GM12878 (cell line): Measurements from ENCODE around the gene CSMD2. TPM values are rescaled to one million over a fixed set of nuclear protein-coding genes. Genes with fewer than 3 reads are reported as not detected.

Source experiments
- ATAC-seq: fragments of 200-7000 bp; cut with Tn5 transposase; 3 replicates; pipeline ENCODE4 v1.9.1; 2020; ENCODE audit warnings: mild to moderate bottlenecking, moderate library complexity
- BruUV-seq: library from RNA; stranded (reverse); fragments of 400-500 nt; replicated peaks from 2 replicates; lab custom pipeline; 2021; lab: Mats Ljungman, UMichigan
- CTCF ChIA-PET: fragments of 300-600 bp; sonication (Branson Sonifier 250); formaldehyde crosslinking; extraction: SDS; loops from one replicate; lab custom pipeline; 2021; ENCODE audit warnings: inconsistent platforms; lab: Yijun Ruan, JAX
- POLR2A ChIA-PET: fragments of 350-600 bp; formaldehyde crosslinking; extraction: SDS; loops from one replicate; lab custom pipeline; 2021; ENCODE audit warnings: inconsistent platforms; lab: Charles Lee
- RAD21 ChIA-PET: fragments of 300-600 bp; sonication (Branson Sonifier 250); formaldehyde crosslinking; loops from one replicate; lab custom pipeline; 2023; ENCODE audit warnings: antibody characterized with exemption; ENCODE audit not compliant: unreplicated experiment; lab: Charles Lee
- SMC1A ChIA-PET: fragments of 300-600 bp; sonication (Branson Sonifier 250); formaldehyde crosslinking; loops from one replicate; lab custom pipeline; 2023; ENCODE audit not compliant: unreplicated experiment, uncharacterized antibody; lab: Charles Lee
- DNase-seq: peaks from one replicate; pipeline ENCODE4 v3.0.0-alpha.2; 2011; ENCODE audit warnings: low read depth, low spot score
- FAIRE-seq: peaks from 3 replicates; lab custom pipeline; 2011; peaks lifted over from hg19 to GRCh38; lab: Jason Lieb, UNC
- H2AFZ ChIP-seq: 2 replicates; pipeline ENCODE4 v1.6.0; 2011; ENCODE audit warnings: low read depth, low read length, control low read depth; ENCODE audit not compliant: control insufficient read depth
- H3K27ac ChIP-seq: 2 replicates; pipeline ENCODE4 v1.5.1; 2011; ENCODE audit warnings: control low read depth; ENCODE audit not compliant: control insufficient read depth, insufficient read depth
- H3K27me3 ChIP-seq, 2 experiments: replicated peaks in 1 of 2; 2 replicates each; pipeline versions ENCODE4 v1.6.0 to v1.6.1; 2011; ENCODE audit warnings: low read length in 1 of 2; ENCODE audit not compliant: control insufficient read depth in 2 of 2, insufficient read depth in 2 of 2
- H3K36me3 ChIP-seq, 2 experiments: 2 replicates each; pipeline ENCODE4 v1.5.1; 2011; ENCODE audit warnings: low read length in 1 of 2; ENCODE audit not compliant: control insufficient read depth in 2 of 2, insufficient read depth in 2 of 2
- H3K4me1 ChIP-seq: 2 replicates; pipeline ENCODE4 v1.6.1; 2011; ENCODE audit warnings: mild to moderate bottlenecking, low read length, moderate library complexity, mixed read lengths; ENCODE audit not compliant: control insufficient read depth, insufficient read depth
- H3K4me2 ChIP-seq: 2 replicates; pipeline ENCODE4 v1.6.0; 2011; ENCODE audit warnings: control low read depth; ENCODE audit not compliant: control insufficient read depth, insufficient read depth
- H3K4me3 ChIP-seq: fragments of 200-600 bp; sonication (generic); 2 replicates; pipeline ENCODE4 v1.5.1; 2016
- H3K79me2 ChIP-seq: 2 replicates; pipeline ENCODE4 v1.6.0; 2011; ENCODE audit warnings: low read length; ENCODE audit not compliant: control insufficient read depth, insufficient read depth
- H3K9ac ChIP-seq: 2 replicates; pipeline ENCODE4 v1.8.0; 2011; ENCODE audit warnings: low read length, control low read depth, mixed read lengths; ENCODE audit not compliant: control insufficient read depth, insufficient read depth
- H3K9me3 ChIP-seq: replicated peaks from 3 replicates; pipeline ENCODE4 v1.5.1; 2011; ENCODE audit warnings: mild to moderate bottlenecking, low read length; ENCODE audit not compliant: control insufficient read depth, insufficient read depth
- H4K20me1 ChIP-seq: 2 replicates; pipeline ENCODE4 v1.6.0; 2011; ENCODE audit not compliant: control insufficient read depth, insufficient read depth
- BCL11A ChIP-seq: IDR thresholded peaks from 2 replicates; pipeline ENCODE4 v1.6.1; 2011; ENCODE audit warnings: low read depth, low read length
- BHLHE40 ChIP-seq, 2 experiments: fragments of 450-650 bp in 1 of 2; IDR thresholded peaks; 2 replicates each; pipeline ENCODE4 v1.6.1; 2011 to 2017; ENCODE audit warnings: low read depth in 2 of 2, borderline replicate concordance in 1 of 2, improper control_type of control experiment in 1 of 2, low read length in 1 of 2, mild to moderate bottlenecking in 1 of 2
- CBFB ChIP-seq: IDR thresholded peaks from 2 replicates; pipeline ENCODE4 v1.6.1; 2016; ENCODE audit warnings: antibody characterized with exemption, low read depth
- CHD2 ChIP-seq: IDR thresholded peaks from 2 replicates; pipeline ENCODE4 v1.6.1; 2011; ENCODE audit warnings: low read depth, low read length, improper control_type of control experiment, borderline replicate concordance
- FOXM1 ChIP-seq: IDR thresholded peaks from 2 replicates; pipeline ENCODE4 v1.6.1; 2012; ENCODE audit warnings: low read depth, mild to moderate bottlenecking, inconsistent platforms, low read length, moderate library complexity
- GATAD2B ChIP-seq: fragments of 450-650 bp; conservative IDR thresholded peaks from 2 replicates; pipeline ENCODE4 v1.6.1; 2017; ENCODE audit warnings: low read depth, mild to moderate bottlenecking, moderate library complexity
- NFXL1 ChIP-seq: fragments of 450-650 bp; IDR thresholded peaks from 2 replicates; pipeline ENCODE4 v1.6.1; 2017; ENCODE audit warnings: antibody characterized with exemption, mild to moderate bottlenecking, borderline replicate concordance
- NRF1 ChIP-seq: conservative IDR thresholded peaks from 2 replicates; pipeline ENCODE4 v1.6.1; 2011; ENCODE audit warnings: mild to moderate bottlenecking, low read depth, low read length, improper control_type of control experiment
- RAD21 ChIP-seq: IDR thresholded peaks from 2 replicates; pipeline ENCODE4 v1.6.1; 2011; ENCODE audit warnings: mild to moderate bottlenecking, low read depth, low read length, moderate library complexity; ENCODE audit not compliant: insufficient read depth
- WRNIP1 ChIP-seq: IDR thresholded peaks from 2 replicates; pipeline ENCODE4 v1.6.1; 2011; ENCODE audit warnings: low read depth, low read length, improper control_type of control experiment, borderline replicate concordance
- WGBS: methylation state at CpG from one replicate; pipeline ENCODE4 v1.1.6; 2016; ENCODE audit warnings: low lambda C conversion rate; ENCODE audit not compliant: insufficient replicate concordance, insufficient coverage; ENCODE audit errors: missing lambda C conversion rate; 5-methylcytosine and 5-hydroxymethylcytosine counted together
- in situ Hi-C: fragments of 300-500 bp; cut with MboI; formaldehyde crosslinking; loops from 9 replicates; pipeline ENCODE4 v1.14.3; 2018; ENCODE audit warnings: mixed read lengths
- intact Hi-C: fragments of 100-400 bp; cut with micrococcal nuclease; formaldehyde crosslinking; loops from one replicate; pipeline ENCODE4 v1.14.2; 2022; ENCODE audit not compliant: unreplicated experiment
- polyA plus RNA-seq, 11 experiments: library from polyadenylated mRNA; depleted of rRNA in 4 of 11; unstranded in 6 of 11; stranded (reverse) in 5 of 11; fragments of >200 nt; fragmentation: Nextera tagmentation in 4 of 11; fragmentation: Illumina TruSeq in 1 of 11; extraction: Ambion mirVana in 4 of 11; extraction: Trizol in 1 of 11; gene quantifications; 1 replicate in 1 of 11; 2 replicates in 10 of 11; pipeline versions ENCODE4 v1.2.1 to v1.2.3, GENCODE V29; 2011 to 2016; ENCODE audit warnings: inconsistent platforms in 2 of 11, missing spikeins in 2 of 11, low read depth in 1 of 11
- total RNA-seq, 4 experiments: library from RNA; depleted of rRNA in 3 of 4; stranded (reverse); fragments of >200 nt in 3 of 4; fragmentation: Illumina TruSeq in 1 of 4; extraction: Trizol in 1 of 4; gene quantifications; 2 replicates each; pipeline versions ENCODE4 v1.2.1 to v1.2.3, GENCODE V29; 2013 to 2021
- TF ChIP-seq, protein P1 (sequence below): IDR thresholded peaks from 2 replicates; pipeline ENCODE4 v1.6.1; 2011; ENCODE audit warnings: low read depth, mild to moderate bottlenecking, low read length, moderate library complexity, borderline replicate concordance; ENCODE audit errors: extremely low read depth
- TF ChIP-seq, protein P2 (sequence below): fragments of 450-650 bp; formaldehyde crosslinking; IDR thresholded peaks from 2 replicates; pipeline ENCODE4 v1.4.0; 2022; ENCODE audit warnings: mild to moderate bottlenecking, moderate library complexity
- TF ChIP-seq, protein P3 (sequence below): IDR thresholded peaks from 2 replicates; pipeline ENCODE4 v1.6.1; 2012; ENCODE audit warnings: low read depth, low read length, improper control_type of control experiment
- TF ChIP-seq, protein P4 (sequence below): fragments of 450-650 bp; IDR thresholded peaks from 2 replicates; pipeline ENCODE4 v1.6.1; 2016; ENCODE audit warnings: mild to moderate bottlenecking, moderate library complexity, borderline replicate concordance

CSMD2 gene
- total and polyA plus RNA-seq, 10 of the 15 experiments (the other 5 are each of a cell fraction or from before 2014, with no cell fraction given): under 0.01 TPM; not detected in 9

DNA sequence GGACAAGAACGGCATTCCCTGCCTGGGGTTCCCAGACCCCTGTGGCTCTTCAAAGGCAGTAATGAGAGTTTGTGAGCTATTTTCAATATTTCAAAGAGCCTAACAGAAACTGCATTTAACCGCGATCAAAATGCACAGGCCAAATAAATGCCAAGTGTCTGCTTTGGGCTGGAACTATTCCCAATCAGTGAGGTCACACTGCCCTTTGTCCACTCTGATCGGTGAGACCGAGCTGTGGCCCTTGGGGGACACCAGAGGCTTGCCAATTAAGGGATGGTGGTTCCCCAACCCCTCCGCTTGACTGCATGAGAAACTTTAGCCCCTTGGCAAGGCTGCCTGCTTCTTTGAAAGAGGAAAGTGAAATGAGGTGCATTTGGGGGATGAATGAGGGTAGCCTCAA lies 20.3 kb downstream of the CSMD2 start (continued):
- TF ChIP-seq FOXM1: no peak
- TF ChIP-seq CHD2: no peak
- TF ChIP-seq, protein P1, sequence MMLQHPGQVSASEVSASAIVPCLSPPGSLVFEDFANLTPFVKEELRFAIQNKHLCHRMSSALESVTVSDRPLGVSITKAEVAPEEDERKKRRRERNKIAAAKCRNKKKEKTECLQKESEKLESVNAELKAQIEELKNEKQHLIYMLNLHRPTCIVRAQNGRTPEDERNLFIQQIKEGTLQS: no peak
- TF ChIP-seq, protein P2, sequence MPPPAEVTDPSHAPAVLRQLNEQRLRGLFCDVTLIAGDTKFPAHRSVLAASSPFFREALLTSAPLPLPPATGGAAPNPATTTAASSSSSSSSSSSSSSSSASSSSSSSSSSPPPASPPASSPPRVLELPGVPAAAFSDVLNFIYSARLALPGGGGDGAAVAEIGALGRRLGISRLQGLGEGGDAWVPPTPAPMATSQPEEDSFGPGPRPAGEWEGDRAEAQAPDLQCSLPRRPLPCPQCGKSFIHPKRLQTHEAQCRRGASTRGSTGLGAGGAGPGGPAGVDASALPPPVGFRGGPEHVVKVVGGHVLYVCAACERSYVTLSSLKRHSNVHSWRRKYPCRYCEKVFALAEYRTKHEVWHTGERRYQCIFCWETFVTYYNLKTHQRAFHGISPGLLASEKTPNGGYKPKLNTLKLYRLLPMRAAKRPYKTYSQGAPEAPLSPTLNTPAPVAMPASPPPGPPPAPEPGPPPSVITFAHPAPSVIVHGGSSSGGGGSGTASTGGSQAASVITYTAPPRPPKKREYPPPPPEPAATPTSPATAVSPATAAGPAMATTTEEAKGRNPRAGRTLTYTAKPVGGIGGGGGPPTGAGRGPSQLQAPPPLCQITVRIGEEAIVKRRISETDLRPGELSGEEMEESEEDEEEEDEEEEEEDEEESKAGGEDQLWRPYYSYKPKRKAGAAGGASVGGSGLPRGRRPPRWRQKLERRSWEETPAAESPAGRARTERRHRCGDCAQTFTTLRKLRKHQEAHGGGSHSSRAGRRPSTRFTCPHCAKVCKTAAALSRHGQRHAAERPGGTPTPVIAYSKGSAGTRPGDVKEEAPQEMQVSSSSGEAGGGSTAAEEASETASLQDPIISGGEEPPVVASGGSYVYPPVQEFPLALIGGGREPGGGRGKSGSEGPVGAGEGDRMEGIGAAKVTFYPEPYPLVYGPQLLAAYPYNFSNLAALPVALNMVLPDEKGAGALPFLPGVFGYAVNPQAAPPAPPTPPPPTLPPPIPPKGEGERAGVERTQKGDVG (CRISPR knock-in tag): no peak

DNA sequence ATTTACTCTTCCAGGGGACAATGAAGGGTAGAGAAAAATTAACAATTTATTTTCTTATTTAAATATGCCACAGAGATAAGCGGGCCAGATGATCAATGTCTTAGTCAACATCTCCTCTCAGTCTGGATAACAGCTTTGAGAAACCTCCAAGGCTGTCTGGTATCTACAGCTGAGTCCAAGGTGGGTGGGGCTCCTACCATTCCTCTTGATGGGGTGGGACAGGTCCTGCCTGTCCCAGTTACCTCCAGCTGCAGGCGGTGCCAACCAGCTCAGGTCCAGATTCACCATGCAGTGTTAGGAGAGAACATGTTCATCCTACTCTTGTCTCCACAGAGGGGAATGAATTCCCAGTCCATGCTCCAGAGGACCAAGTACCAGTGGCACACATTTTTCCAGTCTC lies 21.1 kb downstream of the CSMD2 start:
- no TSS peak for BruUV-seq
- DNase-seq: no peak
- H3K36me3 ChIP-seq: no peaks in the 10 kb centered on the region
- H3K4me1 ChIP-seq: peaks cover 5% of the 10 kb centered on the region
- 0 out of 2 replicates have a peak, but pooled peaks cover 2% of the 10 kb centered on the region for H4K20me1 ChIP-seq
- no peaks in the 10 kb centered on the region for H3K27me3 ChIP-seq
- ChIA-PET POLR2A (no interaction called here), CTCF (no interaction called here), SMC1A (no interaction called here), RAD21 (no interaction called here)
- H3K9me3 ChIP-seq: no peaks in the 10 kb centered on the region
- ATAC-seq: no peak
- in situ Hi-C loops (no loop called here), intact Hi-C loops (no loop called here)
- H3K27ac ChIP-seq: no peak overlapping the region
- H2AFZ ChIP-seq: no peak overlapping the region
- no peak for FAIRE-seq
- H3K79me2 ChIP-seq: no peaks in the 10 kb centered on the region
- 6% methylated on average over 2 of the region's 2 CpGs for WGBS
- H3K9ac ChIP-seq: no peak overlapping the region
- no peak overlapping the region for H3K4me2 ChIP-seq
- no peak overlapping the region for H3K4me3 ChIP-seq
- TF ChIP-seq NRF1 (no peak), BCL11A (no peak), WRNIP1 (no peak), RAD21 (no peak), NFXL1 (no peak), CBFB (no peak), BHLHE40 (IDR thresholded peaks at IDR 0.05; ENCODE audit: borderline replicate concordance in 1 of 2, low read depth in 2 of 2, low read length in 1 of 2) (no peak), GATAD2B (no peak)
- TF ChIP-seq, protein P3, sequence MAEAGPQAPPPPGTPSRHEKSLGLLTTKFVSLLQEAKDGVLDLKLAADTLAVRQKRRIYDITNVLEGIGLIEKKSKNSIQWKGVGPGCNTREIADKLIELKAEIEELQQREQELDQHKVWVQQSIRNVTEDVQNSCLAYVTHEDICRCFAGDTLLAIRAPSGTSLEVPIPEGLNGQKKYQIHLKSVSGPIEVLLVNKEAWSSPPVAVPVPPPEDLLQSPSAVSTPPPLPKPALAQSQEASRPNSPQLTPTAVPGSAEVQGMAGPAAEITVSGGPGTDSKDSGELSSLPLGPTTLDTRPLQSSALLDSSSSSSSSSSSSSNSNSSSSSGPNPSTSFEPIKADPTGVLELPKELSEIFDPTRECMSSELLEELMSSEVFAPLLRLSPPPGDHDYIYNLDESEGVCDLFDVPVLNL: no peak
- TF ChIP-seq, protein P4, sequence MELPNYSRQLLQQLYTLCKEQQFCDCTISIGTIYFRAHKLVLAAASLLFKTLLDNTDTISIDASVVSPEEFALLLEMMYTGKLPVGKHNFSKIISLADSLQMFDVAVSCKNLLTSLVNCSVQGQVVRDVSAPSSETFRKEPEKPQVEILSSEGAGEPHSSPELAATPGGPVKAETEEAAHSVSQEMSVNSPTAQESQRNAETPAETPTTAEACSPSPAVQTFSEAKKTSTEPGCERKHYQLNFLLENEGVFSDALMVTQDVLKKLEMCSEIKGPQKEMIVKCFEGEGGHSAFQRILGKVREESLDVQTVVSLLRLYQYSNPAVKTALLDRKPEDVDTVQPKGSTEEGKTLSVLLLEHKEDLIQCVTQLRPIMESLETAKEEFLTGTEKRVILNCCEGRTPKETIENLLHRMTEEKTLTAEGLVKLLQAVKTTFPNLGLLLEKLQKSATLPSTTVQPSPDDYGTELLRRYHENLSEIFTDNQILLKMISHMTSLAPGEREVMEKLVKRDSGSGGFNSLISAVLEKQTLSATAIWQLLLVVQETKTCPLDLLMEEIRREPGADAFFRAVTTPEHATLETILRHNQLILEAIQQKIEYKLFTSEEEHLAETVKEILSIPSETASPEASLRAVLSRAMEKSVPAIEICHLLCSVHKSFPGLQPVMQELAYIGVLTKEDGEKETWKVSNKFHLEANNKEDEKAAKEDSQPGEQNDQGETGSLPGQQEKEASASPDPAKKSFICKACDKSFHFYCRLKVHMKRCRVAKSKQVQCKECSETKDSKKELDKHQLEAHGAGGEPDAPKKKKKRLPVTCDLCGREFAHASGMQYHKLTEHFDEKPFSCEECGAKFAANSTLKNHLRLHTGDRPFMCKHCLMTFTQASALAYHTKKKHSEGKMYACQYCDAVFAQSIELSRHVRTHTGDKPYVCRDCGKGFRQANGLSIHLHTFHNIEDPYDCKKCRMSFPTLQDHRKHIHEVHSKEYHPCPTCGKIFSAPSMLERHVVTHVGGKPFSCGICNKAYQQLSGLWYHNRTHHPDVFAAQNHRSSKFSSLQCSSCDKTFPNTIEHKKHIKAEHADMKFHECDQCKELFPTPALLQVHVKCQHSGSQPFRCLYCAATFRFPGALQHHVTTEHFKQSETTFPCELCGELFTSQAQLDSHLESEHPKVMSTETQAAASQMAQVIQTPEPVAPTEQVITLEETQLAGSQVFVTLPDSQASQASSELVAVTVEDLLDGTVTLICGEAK: no peak
